HEK293 (cell line): ENCODE data around the gene SCN10A.

Experiments used
- CTCF ChIP-seq: fragments of 450-650 bp; formaldehyde crosslinking; IDR thresholded peaks from 2 replicates; pipeline ENCODE4 v1.5.1; 2016; ENCODE audit warnings: missing biosample characterization, missing genetic modification characterization
- ZBTB1 ChIP-seq: fragments of 450-650 bp; formaldehyde crosslinking; IDR thresholded peaks from 2 replicates; pipeline ENCODE4 v1.5.1; 2016; ENCODE audit warnings: missing biosample characterization, missing genetic modification characterization
- ZFP3 ChIP-seq: fragments of 450-650 bp; formaldehyde crosslinking; IDR thresholded peaks from 2 replicates; pipeline ENCODE4 v1.5.1; 2016; ENCODE audit warnings: low read depth, missing biosample characterization, missing genetic modification characterization
- ZNF140 ChIP-seq: fragments of 450-650 bp; formaldehyde crosslinking; IDR thresholded peaks from 2 replicates; pipeline ENCODE4 v1.5.1; 2016; ENCODE audit warnings: missing biosample characterization, missing genetic modification characterization
- ZNF404 ChIP-seq: fragments of 450-650 bp; formaldehyde crosslinking; IDR thresholded peaks from 2 replicates; pipeline ENCODE4 v1.5.1; 2017; ENCODE audit warnings: missing biosample characterization, missing genetic modification characterization

- no peak for TF ChIP-seq ZBTB1
- 0 out of 2 replicates have a peak, but pooled peaks have one; percentile 9 for TF ChIP-seq CTCF (tag by site-specific recombination)
- TF ChIP-seq ZNF404 (tag by site-specific recombination): no peak
- TF ChIP-seq ZNF140 (tag by site-specific recombination): no peak
- TF ChIP-seq ZFP3 (tag by site-specific recombination): no peak
Measured at GRCh38 chr3:38707730-38708129, 108.3 kb downstream of the SCN10A start.
